Ovary (tissue), 9 donors: ENCODE results near the gene ATP6V1F. TPM values are rescaled to one million over a fixed set of nuclear protein-coding genes. Genes with fewer than 3 reads are reported as not detected.

Experiments used
- DNase-seq, 5 donors: peaks; one replicate each; pipeline ENCODE4 v3.0.0-alpha.2; 2019 to 2020
- H3K27ac ChIP-seq, 2 donors: fragments of 200-600 bp; one replicate each; pipeline versions ENCODE4 v1.5.1 to v1.8.0; 2019 to 2022
- H3K27me3 ChIP-seq: fragments of 200-600 bp; one replicate; pipeline ENCODE4 v1.8.0; 2022
- H3K36me3 ChIP-seq: fragments of 200-600 bp; sonication (generic); one replicate; pipeline ENCODE4 v1.5.1; 2019
- H3K4me1 ChIP-seq: one replicate; pipeline ENCODE4 v1.8.1; 2013; ENCODE audit warnings: mild to moderate bottlenecking, moderate library complexity; ENCODE audit not compliant: insufficient read depth
- H3K4me3 ChIP-seq: fragments of 200-600 bp; sonication (generic); one replicate; pipeline ENCODE4 v1.5.1; 2017
- H3K9me3 ChIP-seq, 2 donors: fragments of 200-600 bp in 1 of 2; sonication (generic) in 1 of 2; one replicate each; pipeline versions ENCODE4 v1.5.1 to v1.8.1; 2013 to 2019; ENCODE audit warnings: mild to moderate bottlenecking in 1 of 2, moderate library complexity in 1 of 2
- EP300 ChIP-seq: sonication (generic); formaldehyde crosslinking; IDR thresholded peaks from one replicate; pipeline ENCODE4 v1.6.1; 2017; ENCODE audit warnings: antibody characterized with exemption
- POLR2A ChIP-seq: fragments of 450-650 bp; IDR thresholded peaks from one replicate; pipeline ENCODE4 v1.6.1; 2017; ENCODE audit warnings: antibody characterized with exemption, mild to moderate bottlenecking, moderate library complexity
- WGBS, 3 donors: extraction: QIAGEN DNeasy Blood & Tissue Kit in 1 of 3; methylation state at CpG; one replicate each; pipeline versions ENCODE4 v1.1.5 to v1.1.7; 2013 to 2017; 5-methylcytosine and 5-hydroxymethylcytosine counted together
- intact Hi-C, 4 donors: fragments of 100-400 bp; cut with DNase I; formaldehyde crosslinking; loops; one replicate each; pipeline versions ENCODE4 v1.11.0 to v1.15.1; 2022 to 2023
- polyA plus RNA-seq, 2 donors: library from polyadenylated mRNA; stranded (reverse); fragments of 200-250 nt in 1 of 2; fragments of 350-450 nt in 1 of 2; fragmentation: Illumina TruSeq in 1 of 2; extraction: RNeasy Lipid Tissue Mini Kit (QIAGEN cat#74804) in 1 of 2; gene quantifications; one replicate each; pipeline ENCODE4 v1.2.3, GENCODE V29; 2013 to 2014
- total RNA-seq, 7 donors: library from RNA; depleted of rRNA in 2 of 7; stranded (reverse); fragments of >200 nt in 2 of 7; fragmentation: NEBNext Ultra II Directional in 3 of 7; extraction: Animal tissue kit (Norgen Biotek cat#: 25700) in 3 of 7; gene quantifications; one replicate each; pipeline versions ENCODE4 v1.1.0 to v1.2.4, GENCODE V29; 2016 to 2023
- TF ChIP-seq, protein P1 (sequence below), 3 donors: fragments of 450-650 bp in 2 of 3; fragments of 200-600 bp in 1 of 3; IDR thresholded peaks; one replicate each; pipeline versions ENCODE4 v1.5.1 to v1.8.0; 2016 to 2022; ENCODE audit warnings: antibody characterized with exemption in 3 of 3, mild to moderate bottlenecking in 1 of 3
- donor health status: DM: no; HTN: no; CAD: no; lungs with moderate emphysema.
- donor health status: DM: no; HTN: no; CAD: no.
- donor health status: Bipolar disorder and iron deficiency.
- donor health status: DM: yes; HTN: yes; CAD: no.
- donor health status: DM: no; HTN: no; CAD: no.
- donor health status: DM: yes; HTN: yes; CAD: no.

Gene ATP6V1F
- total and polyA plus RNA-seq, 9 donors = 57.3 to 128 (median 85.4) TPM

DNA sequence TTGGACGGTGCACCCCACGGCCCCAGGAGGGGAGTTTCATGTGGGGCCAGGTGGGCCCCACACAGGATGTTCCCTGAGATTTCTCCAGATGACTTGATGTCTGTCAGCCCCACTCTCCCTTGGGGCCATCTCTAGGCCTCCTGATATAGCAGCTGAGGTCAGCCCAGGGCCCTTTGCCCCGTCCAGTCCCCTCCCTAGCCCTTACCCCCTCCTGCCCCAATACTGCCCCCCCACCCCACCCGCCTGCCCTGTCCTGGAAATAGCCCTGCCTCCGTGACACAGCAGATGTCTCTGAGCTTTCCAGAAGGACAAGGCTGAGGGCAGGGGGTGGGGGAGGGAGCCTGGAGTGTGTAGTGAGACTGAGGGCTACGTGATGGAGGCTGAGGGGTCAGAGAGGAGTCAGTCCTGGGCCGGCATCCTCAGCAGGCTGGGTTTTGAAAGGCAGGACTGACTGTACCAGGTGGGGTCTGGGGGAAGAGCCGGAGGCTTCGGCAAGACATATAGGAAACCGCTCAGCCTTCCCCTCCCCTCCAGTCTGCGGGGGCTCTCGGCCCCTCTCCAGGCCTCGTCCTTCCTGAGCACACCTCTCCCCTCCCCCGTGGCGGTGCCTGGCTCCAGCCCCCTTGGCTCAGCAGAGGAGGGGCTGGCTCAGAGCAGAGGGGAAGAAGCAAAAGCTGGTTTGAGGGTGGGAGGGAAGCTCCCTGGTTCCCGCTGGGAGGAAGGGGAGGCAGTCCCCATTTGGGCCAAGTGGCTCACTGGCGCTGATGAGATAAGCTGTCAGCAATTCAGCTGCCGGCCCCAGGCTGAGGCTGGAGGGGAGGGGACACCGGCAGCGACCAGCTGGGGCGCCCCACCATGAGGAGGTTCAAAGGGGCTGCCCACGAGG lies 30.4 kb upstream of the ATP6V1F start:
- H3K36me3 ChIP-seq = no peaks in the 10 kb centered on the region
- no peaks in the 10 kb centered on the region for H3K27me3 ChIP-seq
- intact Hi-C loops = loop anchor here in 1 of 4 donors (2.0 kb wide), 1 partner anchor 41 kb away; the partner anchor contains the start of gene CCDC136
- peak overlapping the region; percentile 55 to 70 for H3K27ac ChIP-seq
- peaks cover 25% of the 10 kb centered on the region for H3K4me1 ChIP-seq
- DNase-seq = peak; percentile 39 to 58 (median 45)
- H3K4me3 ChIP-seq = peak overlapping the region; percentile 60
- 10 to 19% (median 15%) methylated on average over 22 of the region's 22 CpGs for WGBS, 3 donors
- TF ChIP-seq EP300 (no peak), POLR2A (no peak)
- H3K9me3 ChIP-seq = no peaks in the 10 kb centered on the region

DNA sequence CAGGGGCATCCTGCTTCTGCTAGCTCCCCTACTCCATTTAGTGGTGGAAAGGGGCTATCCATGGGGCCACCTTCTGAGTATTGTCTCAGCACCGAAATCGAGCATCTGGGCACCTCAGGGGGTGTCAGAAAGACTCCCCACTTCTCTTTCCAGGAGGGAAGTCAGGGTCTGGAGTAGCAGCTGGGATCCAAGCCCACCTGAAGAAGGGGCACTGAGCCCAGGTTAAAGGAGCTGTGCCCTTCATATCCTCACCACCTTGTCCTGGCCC lies 29.8 kb upstream of the ATP6V1F start:
- WGBS, 3 donors = 19 to 58% (median 48%) methylated on average over 2 of the region's 2 CpGs
- H3K27me3 ChIP-seq = no peaks in the 10 kb centered on the region
- peaks cover 25% of the 10 kb centered on the region for H3K4me1 ChIP-seq
- peak overlapping the region; percentile 55 to 70 for H3K27ac ChIP-seq
- no peaks in the 10 kb centered on the region for H3K9me3 ChIP-seq
- H3K36me3 ChIP-seq = no peaks in the 10 kb centered on the region
- TF ChIP-seq POLR2A (no peak), EP300 (no peak)
- TF ChIP-seq, protein P1, sequence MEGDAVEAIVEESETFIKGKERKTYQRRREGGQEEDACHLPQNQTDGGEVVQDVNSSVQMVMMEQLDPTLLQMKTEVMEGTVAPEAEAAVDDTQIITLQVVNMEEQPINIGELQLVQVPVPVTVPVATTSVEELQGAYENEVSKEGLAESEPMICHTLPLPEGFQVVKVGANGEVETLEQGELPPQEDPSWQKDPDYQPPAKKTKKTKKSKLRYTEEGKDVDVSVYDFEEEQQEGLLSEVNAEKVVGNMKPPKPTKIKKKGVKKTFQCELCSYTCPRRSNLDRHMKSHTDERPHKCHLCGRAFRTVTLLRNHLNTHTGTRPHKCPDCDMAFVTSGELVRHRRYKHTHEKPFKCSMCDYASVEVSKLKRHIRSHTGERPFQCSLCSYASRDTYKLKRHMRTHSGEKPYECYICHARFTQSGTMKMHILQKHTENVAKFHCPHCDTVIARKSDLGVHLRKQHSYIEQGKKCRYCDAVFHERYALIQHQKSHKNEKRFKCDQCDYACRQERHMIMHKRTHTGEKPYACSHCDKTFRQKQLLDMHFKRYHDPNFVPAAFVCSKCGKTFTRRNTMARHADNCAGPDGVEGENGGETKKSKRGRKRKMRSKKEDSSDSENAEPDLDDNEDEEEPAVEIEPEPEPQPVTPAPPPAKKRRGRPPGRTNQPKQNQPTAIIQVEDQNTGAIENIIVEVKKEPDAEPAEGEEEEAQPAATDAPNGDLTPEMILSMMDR (IDR thresholded peaks at IDR 0.05) = no peak
- H3K4me3 ChIP-seq = peak overlapping the region; percentile 60
- intact Hi-C loops = no loop called here
- peak in 1 of 5 donors; percentile 36 for DNase-seq

DNA sequence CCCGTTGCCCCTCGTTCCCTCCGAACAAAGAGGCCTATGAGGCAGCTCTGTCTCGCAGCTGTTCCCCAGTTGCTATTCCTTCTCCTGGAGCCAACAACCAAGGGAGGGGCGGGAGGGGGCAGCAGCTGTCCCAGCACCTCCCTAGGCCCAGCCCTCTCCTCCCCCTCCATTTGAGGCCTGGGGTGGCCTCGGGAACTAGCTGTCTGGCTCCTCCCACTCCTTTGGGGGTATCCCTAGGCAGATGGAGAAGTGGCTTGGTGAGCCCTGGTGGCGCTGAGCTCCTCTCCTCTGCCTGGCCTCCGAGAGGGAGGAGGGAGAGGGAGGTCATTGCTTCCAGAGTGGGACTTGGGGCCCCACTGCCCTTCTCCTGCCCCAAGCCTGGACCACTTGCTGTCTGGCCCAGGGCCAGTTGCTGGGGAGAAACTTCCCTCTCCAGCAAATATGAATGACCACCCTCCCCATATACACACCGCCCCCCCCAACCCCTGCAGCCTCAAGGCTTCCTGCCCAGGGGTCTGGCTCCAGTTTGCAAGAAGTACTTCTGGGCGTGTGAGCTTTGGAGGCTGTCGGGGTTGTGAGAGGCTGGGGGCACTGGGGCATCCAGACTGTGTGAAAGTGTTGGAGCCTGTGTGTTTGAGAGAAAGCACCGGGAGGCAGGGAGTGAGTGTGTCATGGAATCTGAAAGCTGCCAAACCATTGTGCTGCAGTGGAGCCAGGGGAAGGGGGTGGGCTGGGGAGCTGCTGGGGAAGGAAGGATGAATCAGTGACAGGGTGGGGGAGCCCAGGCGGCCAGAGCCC lies 29.3 kb upstream of the ATP6V1F start:
- 9 to 18% (median 10%) methylated on average over 13 of the region's 13 CpGs for WGBS, 3 donors
- H3K36me3 ChIP-seq = no peaks in the 10 kb centered on the region
- H3K27me3 ChIP-seq = no peaks in the 10 kb centered on the region
- TF ChIP-seq, protein P1 (IDR thresholded peaks at IDR 0.05) = no peak
- TF ChIP-seq EP300 = no peak
- no peak for TF ChIP-seq POLR2A
- peaks cover 25% of the 10 kb centered on the region for H3K4me1 ChIP-seq
- peak; percentile 65 to 77 (median 68) for DNase-seq
- peak overlapping the region; percentile 60 for H3K4me3 ChIP-seq
- intact Hi-C loops = no loop called here
- H3K9me3 ChIP-seq = no peaks in the 10 kb centered on the region
- peak overlapping the region; percentile 55 to 70 for H3K27ac ChIP-seq

DNA sequence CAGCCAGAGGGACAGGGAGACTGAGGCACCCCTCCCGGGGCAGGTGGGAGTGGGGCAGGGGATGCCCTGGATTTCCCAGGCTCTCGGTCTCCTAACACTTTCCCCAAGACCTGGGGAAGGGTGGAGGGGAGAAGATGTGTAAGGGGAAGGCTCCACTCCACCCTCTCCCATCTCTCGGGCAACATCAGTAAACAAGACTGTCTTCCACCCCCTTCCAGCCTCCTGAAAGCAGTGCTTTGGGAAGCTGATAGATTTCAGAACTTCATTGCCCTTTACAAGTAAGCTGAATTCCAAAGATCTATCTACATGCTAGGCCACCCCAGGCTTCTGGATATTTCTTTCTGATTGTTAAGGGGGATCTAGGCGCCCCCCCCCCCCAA lies 28.7 kb upstream of the ATP6V1F start:
- no peak for TF ChIP-seq EP300
- no peak for TF ChIP-seq POLR2A
- TF ChIP-seq, protein P1 (IDR thresholded peaks at IDR 0.05) = no peak
- H3K4me1 ChIP-seq = peaks cover 25% of the 10 kb centered on the region
- intact Hi-C loops = no loop called here
- no peaks in the 10 kb centered on the region for H3K27me3 ChIP-seq
- DNase-seq = no peak
- H3K27ac ChIP-seq = peak overlapping the region in 1 of 2 donors; percentile 70
- no peak overlapping the region for H3K4me3 ChIP-seq
- H3K9me3 ChIP-seq = no peaks in the 10 kb centered on the region
- H3K36me3 ChIP-seq = no peaks in the 10 kb centered on the region
- 21 to 34% (median 31%) methylated on average over 4 of the region's 4 CpGs for whole genome bisulfite sequencing, 3 donors
